K562 (cell line): Measurements from ENCODE around the gene SENP1. TPM values are rescaled to one million over a fixed set of nuclear protein-coding genes. Genes with fewer than 3 reads are reported as not detected.

ENCODE experiments used
- ATAC-seq: fragments of 200-7000 bp; cut with Tn5 transposase; 3 replicates; pipeline ENCODE4 v1.9.1; 2020; ENCODE audit warnings: moderate library complexity
- BruUV-seq: library from RNA; stranded (reverse); fragments of 400-500 nt; replicated peaks from 2 replicates; lab custom pipeline; 2021; lab: Mats Ljungman, UMichigan
- CTCF ChIA-PET: fragments of 300-600 bp; formaldehyde crosslinking; extraction: SDS; loops from one replicate; lab custom pipeline; 2021; ENCODE audit warnings: low intra/inter-chr PET ratio; lab: Yijun Ruan, JAX
- POLR2A ChIA-PET: fragments of 300-600, 350-650 bp; sonication (Branson Sonifier 250); formaldehyde crosslinking; extraction: SDS; loops from one replicate; lab custom pipeline; 2021; ENCODE audit warnings: antibody characterized with exemption, inconsistent platforms; lab: Yijun Ruan, JAX
- DNase-seq, 4 experiments: peaks; one replicate each; pipeline versions ENCODE4 v3.0.0 to v3.0.0-alpha.2; 2011 to 2018; ENCODE audit warnings: low spot score in 3 of 4, mixed read lengths in 3 of 4; ENCODE audit errors: extremely low read depth in 1 of 4
- FAIRE-seq: peaks from 2 replicates; lab custom pipeline; 2011; peaks lifted over from hg19 to GRCh38; lab: Jason Lieb, UNC
- H2AFZ ChIP-seq: 2 replicates; pipeline ENCODE4 v1.6.0; 2011; ENCODE audit warnings: low read depth, low read length, control low read depth, inconsistent platforms
- H3K27ac ChIP-seq: fragments of 200-600 bp; 3 replicates; pipeline ENCODE4 v1.8.0; 2011; ENCODE audit warnings: low read depth, mild to moderate bottlenecking, control low read depth, inconsistent platforms, low read length, moderate library complexity, mixed read lengths; ENCODE audit errors: extremely low read depth
- H3K27me3 ChIP-seq, 2 experiments: fragments of 300-600 bp in 1 of 2; 2 replicates in 1 of 2; 3 replicates in 1 of 2; pipeline versions ENCODE4 v1.6.0 to v1.8.0; 2011; ENCODE audit warnings: inconsistent platforms in 2 of 2, low read length in 2 of 2, mild to moderate bottlenecking in 1 of 2, mixed read lengths in 1 of 2, moderate library complexity in 1 of 2; ENCODE audit not compliant: control insufficient read depth in 2 of 2, insufficient read depth in 2 of 2
- H3K36me3 ChIP-seq: fragments of 300-600 bp; 3 replicates; pipeline ENCODE4 v1.8.0; 2011; ENCODE audit warnings: mild to moderate bottlenecking, low read length, inconsistent platforms; ENCODE audit not compliant: control insufficient read depth, insufficient read depth
- H3K4me1 ChIP-seq, 2 experiments: fragments of 200-600 bp in 1 of 2; replicated peaks in 1 of 2; 2 replicates in 1 of 2; 3 replicates in 1 of 2; pipeline versions ENCODE4 v1.5.1 to v1.8.0; 2011; ENCODE audit warnings: inconsistent platforms in 2 of 2, low read length in 2 of 2, mild to moderate bottlenecking in 1 of 2, mixed read lengths in 1 of 2, moderate library complexity in 1 of 2; ENCODE audit not compliant: control insufficient read depth in 2 of 2, insufficient read depth in 2 of 2
- H3K4me2 ChIP-seq: 2 replicates; pipeline ENCODE4 v1.6.1; 2011; ENCODE audit warnings: low read length, control low read depth, inconsistent platforms, mixed read lengths; ENCODE audit not compliant: insufficient read depth
- H3K4me3 ChIP-seq: fragments of 200-600 bp; sonication (generic), shearing (Covaris generic); 2 replicates; pipeline ENCODE4 v1.5.1; 2016; ENCODE audit warnings: control low read depth, inconsistent platforms
- H3K79me2 ChIP-seq: fragments of 200-600 bp; 3 replicates; pipeline ENCODE4 v1.8.0; 2011; ENCODE audit warnings: low read length, inconsistent platforms; ENCODE audit not compliant: control insufficient read depth, insufficient read depth
- H3K9ac ChIP-seq, 2 experiments: 2 replicates each; pipeline versions ENCODE4 v1.6.0 to v1.6.1; 2011; ENCODE audit warnings: low read depth in 2 of 2, low read length in 2 of 2, control low read depth in 1 of 2, inconsistent platforms in 1 of 2, mild to moderate bottlenecking in 1 of 2, mixed read lengths in 1 of 2; ENCODE audit not compliant: insufficient read depth in 1 of 2
- H3K9me1 ChIP-seq: one replicate; pipeline ENCODE4 v1.6.0; 2011; ENCODE audit warnings: inconsistent platforms, mild to moderate bottlenecking, low read length, moderate library complexity; ENCODE audit not compliant: control insufficient read depth, insufficient read depth
- H3K9me3 ChIP-seq: replicated peaks from 2 replicates; pipeline ENCODE4 v1.5.1; 2011; ENCODE audit warnings: low read depth, low read length, inconsistent platforms; ENCODE audit not compliant: control insufficient read depth, insufficient read depth
- H4K20me1 ChIP-seq: replicated peaks from 2 replicates; pipeline ENCODE4 v1.6.1; 2011; ENCODE audit warnings: low read length, inconsistent platforms, mixed read lengths; ENCODE audit not compliant: control insufficient read depth, insufficient read depth
- MLX ChIP-seq, 2 experiments: fragments of 450-650 bp in 1 of 2; sonication (generic) in 1 of 2; formaldehyde crosslinking; conservative IDR thresholded peaks; 2 replicates each; pipeline versions ENCODE4 v1.4.0 to v1.8.1; 2020 to 2022; ENCODE audit warnings: mild to moderate bottlenecking in 1 of 2, missing genetic modification reagents in 1 of 2
- RBM25 ChIP-seq: fragments of 200-400 bp; formaldehyde crosslinking; IDR thresholded peaks from 2 replicates; pipeline ENCODE4 v1.6.1; 2018; ENCODE audit warnings: low read length, low read depth, moderate library complexity; ENCODE audit not compliant: severe bottlenecking
- WGBS: fragments of 100-300 bp; shearing (Covaris generic); methylation state at CpG from one replicate; pipeline ENCODE4 v1.1.6; 2016; ENCODE audit warnings: low coverage, mixed read lengths; ENCODE audit not compliant: insufficient coverage; ENCODE audit errors: missing lambda C conversion rate; 5-methylcytosine and 5-hydroxymethylcytosine counted together
- in situ Hi-C: fragments of 300-500 bp; cut with MboI; formaldehyde crosslinking; loops from 4 replicates; pipeline ENCODE4 v1.15.0; 2018; ENCODE audit warnings: inconsistent platforms, mixed read lengths
- intact Hi-C: fragments of 100-400 bp; cut with micrococcal nuclease; formaldehyde crosslinking; loops from 2 replicates; pipeline ENCODE4 v1.14.2; 2022
- polyA plus RNA-seq, 8 experiments: library from polyadenylated mRNA; depleted of rRNA in 4 of 8; stranded (reverse) in 5 of 8; unstranded in 3 of 8; fragments of >200 nt; fragmentation: Nextera tagmentation in 2 of 8; fragmentation: Illumina TruSeq in 1 of 8; extraction: Ambion mirVana in 2 of 8; extraction: Trizol in 1 of 8; gene quantifications; 2 replicates each; pipeline versions ENCODE4 v1.2.1 to v1.2.3, GENCODE V29; 2011 to 2014; ENCODE audit warnings: inconsistent platforms in 1 of 8, missing spikeins in 1 of 8
- total RNA-seq, 7 experiments: library from RNA; depleted of rRNA in 6 of 7; stranded (reverse); fragments of >200 nt in 6 of 7; fragmentation: Illumina TruSeq in 2 of 7; extraction: Trizol in 2 of 7; gene quantifications; 2 replicates each; pipeline versions ENCODE4 v1.2.1 to v1.2.3, GENCODE V29; 2011 to 2021; ENCODE audit warnings: low replicate concordance in 1 of 7
- TF ChIP-seq, protein P1 (sequence below): fragments of 450-650 bp; IDR thresholded peaks from 2 replicates; pipeline ENCODE4 v1.6.1; 2016; ENCODE audit warnings: mild to moderate bottlenecking, moderate library complexity

SENP1 gene
- total and polyA plus RNA-seq, 9 of the 15 experiments (the other 6 are each of a cell fraction or from before 2014, with no cell fraction given): 15.5 to 59.0 (median 36.3) TPM

DNA sequence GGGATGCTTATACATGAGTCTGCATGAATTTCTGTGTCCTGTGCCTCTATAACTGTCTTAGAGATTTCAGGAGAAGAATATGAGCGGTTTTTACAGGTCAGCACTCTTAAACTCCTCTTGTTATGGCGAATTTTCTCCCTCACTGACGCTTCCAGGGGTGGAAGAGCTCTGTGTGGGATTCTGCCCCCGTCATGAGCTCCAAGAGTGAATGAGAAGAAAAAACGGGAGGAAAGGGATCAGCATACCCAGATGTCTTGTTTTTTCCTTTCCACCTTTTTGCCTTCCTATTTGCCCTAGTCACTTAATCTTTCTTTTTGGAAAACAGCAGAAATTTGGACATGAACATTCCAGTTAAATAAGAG lies 13.9 kb upstream of the SENP1 start:
- FAIRE-seq (peak; percentile 29), ATAC-seq (no peak; the same call in 2 of the 3 replicates), DNase-seq (no peak)
- Histone ChIP-seq H3K9me3 (no peaks in the 10 kb centered on the region), H3K4me2 (peak overlapping the region; percentile 94), H4K20me1 (no peaks in the 10 kb centered on the region), H2AFZ (peak overlapping the region; percentile 90), H3K36me3 (peaks cover 20% of the 10 kb centered on the region; the same call in 2 of the 3 replicates), H3K79me2 (peaks cover 21% of the 10 kb centered on the region; the same call in 2 of the 3 replicates), H3K9ac (peak overlapping the region; percentile 49 to 58; a peak in 3 of 4 replicates), H3K27me3 (no peaks in the 10 kb centered on the region), H3K27ac (no peak overlapping the region), H3K4me1 (peaks cover 7 to 26% of the 10 kb centered on the region in 2 experiments; a peak in 4 of 5 replicates), H3K9me1 (no peaks in the 10 kb centered on the region), H3K4me3 (peak overlapping the region; percentile 57)
- TSS peak; percentile 37 for BruUV-seq
- POLR2A ChIA-PET: interaction anchor here (0.8 to 2.6 kb wide), 7 partner anchors 12 to 302 kb away, joined by 3 to 24 read pairs (median 3); partner anchors contain the start of gene SENP1
- TF ChIP-seq MLX (CRISPR knock-in tag; conservative IDR thresholded peaks at IDR 0.05) (no peak), RBM25 (no peak)
- TF ChIP-seq, protein P1, sequence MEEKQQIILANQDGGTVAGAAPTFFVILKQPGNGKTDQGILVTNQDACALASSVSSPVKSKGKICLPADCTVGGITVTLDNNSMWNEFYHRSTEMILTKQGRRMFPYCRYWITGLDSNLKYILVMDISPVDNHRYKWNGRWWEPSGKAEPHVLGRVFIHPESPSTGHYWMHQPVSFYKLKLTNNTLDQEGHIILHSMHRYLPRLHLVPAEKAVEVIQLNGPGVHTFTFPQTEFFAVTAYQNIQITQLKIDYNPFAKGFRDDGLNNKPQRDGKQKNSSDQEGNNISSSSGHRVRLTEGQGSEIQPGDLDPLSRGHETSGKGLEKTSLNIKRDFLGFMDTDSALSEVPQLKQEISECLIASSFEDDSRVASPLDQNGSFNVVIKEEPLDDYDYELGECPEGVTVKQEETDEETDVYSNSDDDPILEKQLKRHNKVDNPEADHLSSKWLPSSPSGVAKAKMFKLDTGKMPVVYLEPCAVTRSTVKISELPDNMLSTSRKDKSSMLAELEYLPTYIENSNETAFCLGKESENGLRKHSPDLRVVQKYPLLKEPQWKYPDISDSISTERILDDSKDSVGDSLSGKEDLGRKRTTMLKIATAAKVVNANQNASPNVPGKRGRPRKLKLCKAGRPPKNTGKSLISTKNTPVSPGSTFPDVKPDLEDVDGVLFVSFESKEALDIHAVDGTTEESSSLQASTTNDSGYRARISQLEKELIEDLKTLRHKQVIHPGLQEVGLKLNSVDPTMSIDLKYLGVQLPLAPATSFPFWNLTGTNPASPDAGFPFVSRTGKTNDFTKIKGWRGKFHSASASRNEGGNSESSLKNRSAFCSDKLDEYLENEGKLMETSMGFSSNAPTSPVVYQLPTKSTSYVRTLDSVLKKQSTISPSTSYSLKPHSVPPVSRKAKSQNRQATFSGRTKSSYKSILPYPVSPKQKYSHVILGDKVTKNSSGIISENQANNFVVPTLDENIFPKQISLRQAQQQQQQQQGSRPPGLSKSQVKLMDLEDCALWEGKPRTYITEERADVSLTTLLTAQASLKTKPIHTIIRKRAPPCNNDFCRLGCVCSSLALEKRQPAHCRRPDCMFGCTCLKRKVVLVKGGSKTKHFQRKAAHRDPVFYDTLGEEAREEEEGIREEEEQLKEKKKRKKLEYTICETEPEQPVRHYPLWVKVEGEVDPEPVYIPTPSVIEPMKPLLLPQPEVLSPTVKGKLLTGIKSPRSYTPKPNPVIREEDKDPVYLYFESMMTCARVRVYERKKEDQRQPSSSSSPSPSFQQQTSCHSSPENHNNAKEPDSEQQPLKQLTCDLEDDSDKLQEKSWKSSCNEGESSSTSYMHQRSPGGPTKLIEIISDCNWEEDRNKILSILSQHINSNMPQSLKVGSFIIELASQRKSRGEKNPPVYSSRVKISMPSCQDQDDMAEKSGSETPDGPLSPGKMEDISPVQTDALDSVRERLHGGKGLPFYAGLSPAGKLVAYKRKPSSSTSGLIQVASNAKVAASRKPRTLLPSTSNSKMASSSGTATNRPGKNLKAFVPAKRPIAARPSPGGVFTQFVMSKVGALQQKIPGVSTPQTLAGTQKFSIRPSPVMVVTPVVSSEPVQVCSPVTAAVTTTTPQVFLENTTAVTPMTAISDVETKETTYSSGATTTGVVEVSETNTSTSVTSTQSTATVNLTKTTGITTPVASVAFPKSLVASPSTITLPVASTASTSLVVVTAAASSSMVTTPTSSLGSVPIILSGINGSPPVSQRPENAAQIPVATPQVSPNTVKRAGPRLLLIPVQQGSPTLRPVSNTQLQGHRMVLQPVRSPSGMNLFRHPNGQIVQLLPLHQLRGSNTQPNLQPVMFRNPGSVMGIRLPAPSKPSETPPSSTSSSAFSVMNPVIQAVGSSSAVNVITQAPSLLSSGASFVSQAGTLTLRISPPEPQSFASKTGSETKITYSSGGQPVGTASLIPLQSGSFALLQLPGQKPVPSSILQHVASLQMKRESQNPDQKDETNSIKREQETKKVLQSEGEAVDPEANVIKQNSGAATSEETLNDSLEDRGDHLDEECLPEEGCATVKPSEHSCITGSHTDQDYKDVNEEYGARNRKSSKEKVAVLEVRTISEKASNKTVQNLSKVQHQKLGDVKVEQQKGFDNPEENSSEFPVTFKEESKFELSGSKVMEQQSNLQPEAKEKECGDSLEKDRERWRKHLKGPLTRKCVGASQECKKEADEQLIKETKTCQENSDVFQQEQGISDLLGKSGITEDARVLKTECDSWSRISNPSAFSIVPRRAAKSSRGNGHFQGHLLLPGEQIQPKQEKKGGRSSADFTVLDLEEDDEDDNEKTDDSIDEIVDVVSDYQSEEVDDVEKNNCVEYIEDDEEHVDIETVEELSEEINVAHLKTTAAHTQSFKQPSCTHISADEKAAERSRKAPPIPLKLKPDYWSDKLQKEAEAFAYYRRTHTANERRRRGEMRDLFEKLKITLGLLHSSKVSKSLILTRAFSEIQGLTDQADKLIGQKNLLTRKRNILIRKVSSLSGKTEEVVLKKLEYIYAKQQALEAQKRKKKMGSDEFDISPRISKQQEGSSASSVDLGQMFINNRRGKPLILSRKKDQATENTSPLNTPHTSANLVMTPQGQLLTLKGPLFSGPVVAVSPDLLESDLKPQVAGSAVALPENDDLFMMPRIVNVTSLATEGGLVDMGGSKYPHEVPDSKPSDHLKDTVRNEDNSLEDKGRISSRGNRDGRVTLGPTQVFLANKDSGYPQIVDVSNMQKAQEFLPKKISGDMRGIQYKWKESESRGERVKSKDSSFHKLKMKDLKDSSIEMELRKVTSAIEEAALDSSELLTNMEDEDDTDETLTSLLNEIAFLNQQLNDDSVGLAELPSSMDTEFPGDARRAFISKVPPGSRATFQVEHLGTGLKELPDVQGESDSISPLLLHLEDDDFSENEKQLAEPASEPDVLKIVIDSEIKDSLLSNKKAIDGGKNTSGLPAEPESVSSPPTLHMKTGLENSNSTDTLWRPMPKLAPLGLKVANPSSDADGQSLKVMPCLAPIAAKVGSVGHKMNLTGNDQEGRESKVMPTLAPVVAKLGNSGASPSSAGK: 0 out of 2 replicates have a peak, but pooled peaks have one; percentile 49
- in situ Hi-C loops (no loop called here), intact Hi-C loops (no loop called here)
- WGBS: 2% methylated on average over 5 of the region's 5 CpGs
- CTCF ChIA-PET: no interaction called here
